NK-92 (cell line): Measurements from ENCODE around the gene PCDHGA3.
"Not testable (repeated sequence)": the region's sequence is repeated elsewhere in the genome, so short reads cannot be mapped to it uniquely, and the experiment has no call there.

Experiments used
- DNase-seq: peaks from one replicate; lab custom pipeline; 2025; ENCODE audit not compliant: unreplicated experiment; lab: John Stamatoyannopoulos, UW

PCDHGA3 gene

GRCh38 chr5:141343242-141343952 lies at the start of gene PCDHGA3:
PCDHGA3 (plus strand) TSS chr5:141343829; CDS start chr5:141344034, 205 bp downstream.
- DNase-seq, result no peak

DNA sequence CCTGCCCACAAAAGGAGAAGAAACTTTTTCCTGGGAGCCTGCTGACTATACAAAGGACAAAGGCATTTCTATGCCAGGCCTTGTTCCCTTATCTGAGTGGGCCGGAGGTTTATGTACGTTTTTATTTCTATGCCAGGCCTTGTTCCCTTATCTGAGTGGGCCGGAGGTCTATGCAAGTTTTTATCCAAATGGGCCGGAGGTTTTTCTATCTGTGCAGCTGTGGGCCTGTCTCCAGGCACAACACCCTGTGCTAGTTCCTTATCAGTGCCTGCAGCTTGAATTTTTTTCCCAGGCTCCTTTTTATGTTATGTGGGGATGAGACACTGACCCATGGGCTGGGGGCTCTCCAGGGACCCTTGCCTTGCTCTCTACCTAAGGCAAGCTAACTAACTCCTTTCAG lies 45.3 kb upstream of the PCDHGA3 start:
- no peak for DNase-seq

DNA sequence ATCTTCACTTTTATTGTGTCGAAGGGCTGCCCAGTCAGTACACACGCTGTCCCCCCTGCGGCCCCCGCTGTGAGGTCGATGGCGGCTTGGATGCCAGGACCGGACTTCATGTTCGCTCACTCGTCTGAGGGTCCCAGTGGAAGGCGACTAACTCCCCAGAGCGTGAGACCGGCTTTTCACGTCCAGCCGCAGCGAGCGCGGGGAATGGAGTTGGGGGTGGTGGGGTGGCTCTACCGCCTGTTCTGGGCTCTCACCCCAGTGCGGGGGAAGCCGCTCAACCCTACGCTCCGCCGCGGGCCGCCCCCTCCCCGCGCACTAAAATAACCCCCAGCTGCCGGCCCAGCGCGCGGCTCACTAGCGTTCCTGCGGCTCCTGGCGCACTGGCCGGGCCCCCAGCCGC lies 39.9 kb upstream of the PCDHGA3 start, which contains the start of gene SLC25A2:
TSS of gene SLC25A2 (minus strand) at position 294 of the 400 bp plus-strand sequence. CDS start at position 110, 184 bp downstream.
- no peak for DNase-seq

DNA sequence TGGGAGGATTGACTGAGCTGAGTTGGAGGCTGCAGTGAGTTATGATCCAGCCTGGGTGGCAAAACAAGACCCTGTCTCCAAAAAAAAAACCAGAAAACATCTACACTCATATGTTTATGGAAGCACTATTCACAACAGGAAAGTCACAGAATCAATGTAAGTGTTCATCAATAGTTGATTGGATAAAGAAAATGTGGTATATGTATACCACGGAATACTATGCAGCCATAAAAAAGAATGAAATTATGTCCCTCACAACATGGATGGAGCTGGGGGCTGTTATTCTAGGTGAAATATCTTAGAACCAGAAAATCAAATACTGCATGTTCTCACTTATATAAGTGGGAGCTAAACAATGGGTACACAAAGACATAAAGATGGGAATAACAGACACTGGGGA lies 37.0 kb upstream of the PCDHGA3 start:
- no peak for DNase-seq

GRCh38 chr5:141313711-141314110 lies 29.9 kb upstream of the PCDHGA3 start:
- DNase-seq, result no peak

- not testable (repeated sequence) for DNase-seq
Measured at GRCh38 chr5:141316963-141317362, 26.7 kb upstream of the PCDHGA3 start.

- no peak for DNase-seq
Measured at GRCh38 chr5:141319202-141319601, 24.4 kb upstream of the PCDHGA3 start.

DNA sequence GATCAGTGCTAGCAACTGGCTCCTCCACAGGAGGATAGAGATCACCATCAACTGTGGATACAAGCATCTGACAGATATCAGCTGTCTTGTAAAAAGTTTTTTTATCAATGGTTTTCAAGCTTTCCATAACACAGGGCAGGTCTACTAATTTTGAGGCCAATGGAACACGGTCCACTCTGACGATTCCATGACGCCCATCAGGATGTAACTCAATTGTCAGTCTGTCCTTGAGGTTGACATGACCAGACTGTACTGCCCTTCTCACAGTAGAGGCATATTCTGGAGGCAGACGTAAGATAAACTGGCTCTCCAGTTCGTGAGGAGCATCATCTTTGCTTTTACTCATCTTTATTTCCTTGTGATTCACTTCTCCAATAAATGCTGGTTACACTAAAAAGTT lies 23.9 kb upstream of the PCDHGA3 start:
- no peak for DNase-seq

DNA sequence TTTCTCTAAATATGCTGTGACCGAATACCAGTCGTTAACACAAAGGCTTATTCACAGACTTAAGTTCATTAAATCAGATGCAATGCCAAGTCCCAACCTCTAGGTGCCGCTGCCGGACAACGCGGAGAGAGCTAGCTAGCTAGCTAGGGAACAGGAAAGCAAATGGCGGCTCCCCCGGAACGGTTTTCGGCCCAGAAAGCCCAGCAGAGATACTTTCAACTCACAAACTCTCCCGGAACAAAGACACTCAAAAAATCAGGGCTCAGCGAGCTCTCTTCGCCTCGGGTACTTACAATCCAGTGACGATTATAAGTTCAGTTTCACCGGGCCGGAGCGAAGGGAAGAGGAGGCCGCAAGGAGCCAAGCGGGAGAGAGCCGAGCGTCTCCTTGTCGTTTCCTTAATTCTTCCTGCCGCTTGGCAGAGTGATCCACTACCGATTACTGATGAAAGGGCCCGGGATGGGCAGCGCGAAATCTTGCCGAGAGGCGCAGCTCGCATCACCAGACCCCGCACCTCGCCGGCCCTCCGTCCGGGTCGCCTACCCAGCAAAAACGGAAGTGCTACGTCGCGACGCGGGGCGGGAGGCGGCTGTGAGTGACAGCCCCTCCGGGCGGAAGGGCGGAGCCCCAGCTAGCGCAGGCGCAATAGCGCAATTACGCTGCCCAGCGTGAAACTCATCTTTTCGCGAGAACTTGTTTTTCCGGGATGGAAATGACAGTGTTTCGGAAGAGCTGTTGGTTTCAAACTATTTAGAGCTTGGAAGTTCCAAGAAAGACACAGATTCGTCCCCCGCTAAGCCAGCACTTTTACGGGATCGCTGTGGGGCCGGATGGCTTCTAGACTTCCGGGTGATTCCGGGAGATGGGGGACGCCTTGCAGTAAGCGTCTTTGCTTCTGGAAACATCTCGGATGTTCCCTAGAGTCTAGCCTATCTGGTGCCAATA lies 23.1 kb upstream of the PCDHGA3 start, which contains the start of gene TAF7:
TSS of gene TAF7 (minus strand) at position 560 of the 945 bp plus-strand sequence. CDS start 740 bp downstream, outside the sequence.
- DNase-seq, result peak; percentile 28

DNA sequence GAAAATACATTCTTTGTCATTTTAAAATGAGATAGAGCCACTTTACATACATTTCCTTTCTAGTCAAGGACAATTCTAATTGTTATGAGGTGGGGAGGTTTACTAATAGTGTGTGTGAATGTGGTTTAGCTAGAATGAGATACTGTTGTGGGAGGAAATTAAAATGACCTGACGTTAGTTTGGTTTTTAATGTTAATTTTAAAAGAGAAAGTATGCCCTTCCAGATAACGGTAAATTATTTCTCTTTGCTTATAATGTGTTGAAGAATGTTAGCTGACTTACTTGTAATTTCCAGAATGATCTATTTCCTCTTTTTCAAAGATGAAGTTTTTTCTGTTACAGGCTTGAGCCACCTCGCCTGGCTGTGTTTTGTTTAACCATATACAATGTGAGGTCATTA lies 21.4 kb upstream of the PCDHGA3 start:
- no peak for DNase-seq

DNA sequence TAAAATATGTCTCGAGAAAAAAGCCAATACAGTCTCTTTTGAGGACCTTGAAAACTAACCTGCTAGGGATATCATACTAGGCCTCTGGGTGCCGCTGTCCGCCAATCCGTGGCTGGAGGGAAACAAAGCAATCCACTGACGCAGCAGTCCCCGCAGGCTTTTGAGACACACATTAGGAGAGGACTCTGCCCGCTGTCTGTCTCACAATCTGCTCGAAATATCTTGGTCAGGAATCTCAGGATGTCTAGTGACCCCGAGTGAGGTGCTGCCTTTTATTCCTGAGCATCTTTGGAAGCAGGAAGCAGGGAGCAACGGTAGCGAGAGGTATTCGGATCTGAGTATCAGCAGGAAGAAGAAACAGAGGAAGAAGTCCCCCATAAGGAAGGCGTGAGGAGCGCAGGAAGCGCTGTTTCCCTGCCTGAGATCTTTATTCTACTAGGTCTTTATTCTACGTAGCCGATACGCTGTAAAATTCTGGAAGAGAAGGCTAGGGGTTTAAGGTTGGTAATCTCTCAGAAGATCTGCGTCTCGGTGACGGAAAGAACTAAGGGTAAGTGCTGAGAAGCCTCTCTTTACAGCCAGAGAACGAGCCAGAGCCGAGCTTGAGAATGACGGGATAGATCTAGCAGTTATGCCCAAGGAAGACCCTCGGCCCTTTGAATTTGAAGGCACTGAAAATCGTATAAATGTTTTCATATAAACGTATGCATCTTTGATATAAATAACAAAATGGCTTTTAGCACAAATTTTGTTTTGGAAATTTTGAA lies 17.4 kb upstream of the PCDHGA3 start:
- no peak for DNase-seq

GRCh38 chr5:141328231-141328630 lies 15.4 kb upstream of the PCDHGA3 start:
- no peak for DNase-seq

DNA sequence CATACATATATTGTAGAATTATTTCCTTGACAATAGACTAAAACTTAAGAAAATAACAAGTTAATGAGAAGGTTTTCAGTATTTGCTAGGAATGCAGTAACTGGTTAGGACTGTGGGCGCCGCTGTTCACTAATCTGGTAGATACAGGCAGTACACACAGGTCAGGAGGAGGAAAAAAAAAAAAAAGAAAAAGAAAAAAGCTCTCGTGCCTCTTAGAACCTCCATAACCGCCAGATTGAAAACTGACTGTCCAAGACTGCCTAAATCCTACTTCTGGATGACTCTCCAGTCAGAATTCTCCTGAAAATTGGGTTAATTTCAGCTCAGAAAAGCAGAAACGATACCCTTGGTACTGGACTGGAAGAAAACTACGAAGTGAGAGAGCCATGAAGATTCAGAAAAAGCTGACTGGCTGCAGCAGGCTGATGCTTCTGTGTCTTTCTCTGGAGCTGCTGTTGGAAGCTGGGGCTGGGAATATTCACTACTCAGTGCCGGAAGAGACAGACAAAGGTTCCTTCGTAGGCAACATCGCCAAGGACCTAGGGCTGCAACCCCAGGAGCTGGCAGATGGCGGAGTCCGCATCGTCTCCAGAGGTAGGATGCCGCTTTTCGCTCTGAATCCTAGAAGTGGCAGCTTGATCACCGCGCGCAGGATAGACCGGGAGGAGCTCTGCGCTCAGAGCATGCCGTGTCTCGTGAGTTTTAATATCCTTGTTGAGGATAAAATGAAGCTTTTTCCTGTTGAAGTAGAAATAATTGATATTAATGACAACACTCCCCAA lies 13.1 kb upstream of the PCDHGA3 start, which contains the start of gene PCDHGA1:
TSS of gene PCDHGA1 (plus strand) at position 216 of the 782 bp plus-strand sequence.
- no peak for DNase-seq

- not testable (repeated sequence) for DNase-seq
Measured at GRCh38 chr5:141332571-141332970, 11.1 kb upstream of the PCDHGA3 start.

- no peak for DNase-seq
Measured at GRCh38 chr5:141338538-141339306, 4.9 kb upstream of the PCDHGA3 start, which contains the start of gene PCDHGA2. PCDHGA2 (plus strand) TSS chr5:141338760.

DNA sequence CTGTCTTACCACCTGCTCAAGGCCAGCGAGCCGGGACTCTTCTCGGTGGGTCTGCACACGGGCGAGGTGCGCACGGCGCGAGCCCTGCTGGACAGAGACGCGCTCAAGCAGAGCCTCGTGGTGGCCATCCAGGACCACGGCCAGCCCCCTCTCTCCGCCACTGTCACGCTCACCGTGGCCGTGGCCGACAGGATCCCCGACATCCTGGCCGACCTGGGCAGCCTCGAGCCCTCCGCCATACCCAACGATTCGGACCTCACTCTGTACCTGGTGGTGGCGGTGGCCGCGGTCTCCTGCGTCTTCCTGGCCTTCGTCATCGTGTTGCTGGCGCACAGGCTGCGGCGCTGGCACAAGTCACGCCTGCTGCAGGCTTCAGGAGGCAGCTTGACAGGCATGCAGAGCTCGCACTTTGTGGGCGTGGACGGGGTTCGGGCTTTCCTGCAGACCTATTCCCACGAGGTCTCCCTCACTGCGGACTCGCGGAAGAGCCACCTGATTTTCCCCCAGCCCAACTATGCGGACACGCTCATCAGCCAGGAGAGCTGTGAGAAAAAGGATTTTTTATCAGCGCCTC lies 2.8 kb upstream of the PCDHGA3 start:
- not testable (repeated sequence) for DNase-seq

GRCh38 chr5:141342773-141343172 lies 856 bp upstream of the PCDHGA3 start:
- no peak for DNase-seq

DNA sequence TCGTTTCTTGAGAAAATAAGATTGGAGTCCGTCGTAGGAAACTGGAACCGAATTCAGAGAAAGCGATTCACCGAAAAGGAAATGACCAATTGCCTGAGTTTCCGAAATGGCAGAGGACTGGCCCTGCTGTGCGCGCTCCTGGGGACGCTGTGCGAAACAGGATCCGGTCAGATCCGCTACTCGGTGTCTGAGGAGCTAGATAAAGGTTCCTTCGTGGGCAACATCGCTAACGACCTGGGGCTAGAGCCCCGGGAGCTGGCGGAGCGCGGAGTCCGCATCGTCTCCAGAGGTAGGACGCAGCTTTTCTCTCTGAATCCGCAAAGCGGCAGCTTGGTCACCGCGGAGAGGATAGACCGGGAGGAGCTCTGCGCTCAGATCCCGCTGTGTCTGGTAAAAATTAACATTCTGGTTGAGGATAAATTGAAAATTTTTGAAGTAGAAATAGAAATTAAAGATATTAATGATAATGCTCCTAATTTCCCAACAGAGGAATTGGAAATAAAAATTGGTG lies 379 bp downstream of the PCDHGA3 start:
- DNase-seq, result no peak

- DNase-seq, result no peak
Measured at GRCh38 chr5:141345327-141345726, 1.7 kb downstream of the PCDHGA3 start.
